Endothelial cell of umbilical vein (primary cell): ENCODE results near the gene SLC4A11. TPM values are rescaled to one million over a fixed set of nuclear protein-coding genes. Genes with fewer than 3 reads are reported as not detected.

Experiments
- BruUV-seq: library from RNA; stranded (reverse); fragments of 400-500 nt; replicated peaks from 2 replicates; lab custom pipeline; 2021; lab: Mats Ljungman, UMichigan
- CTCF ChIA-PET: fragments of 300-600, 350-600 bp; sonication (Branson Sonifier 250); formaldehyde crosslinking; loops from one replicate; lab custom pipeline; 2021; ENCODE audit warnings: antibody characterized with exemption, inconsistent platforms; lab: Charles Lee
- POLR2A ChIA-PET: fragments of 300-600, 350-600 bp; sonication (Branson Sonifier 250); formaldehyde crosslinking; loops from one replicate; lab custom pipeline; 2021; ENCODE audit warnings: antibody characterized with exemption, inconsistent platforms; lab: Charles Lee
- DNase-seq: peaks from one replicate; pipeline ENCODE4 v3.0.0-alpha.2; 2011; ENCODE audit warnings: low read depth, low spot score
- FAIRE-seq: peaks from 2 replicates; lab custom pipeline; 2011; peaks lifted over from hg19 to GRCh38; lab: Jason Lieb, UNC
- H2AFZ ChIP-seq: 2 replicates; pipeline ENCODE4 v1.6.0; 2012; ENCODE audit warnings: low read depth, low read length, control low read depth, inconsistent platforms
- H3K27ac ChIP-seq: 2 replicates; pipeline ENCODE4 v1.5.1; 2011; ENCODE audit warnings: low read depth, mild to moderate bottlenecking, control low read depth, low read length, moderate library complexity; ENCODE audit not compliant: insufficient read depth
- H3K27me3 ChIP-seq, 2 experiments: 2 replicates each; pipeline versions ENCODE4 v1.6.0 to v1.6.1; 2011; ENCODE audit warnings: low read length in 2 of 2, mixed read lengths in 1 of 2; ENCODE audit not compliant: control insufficient read depth in 2 of 2, insufficient read depth in 2 of 2
- H3K36me3 ChIP-seq, 2 experiments: 2 replicates in 1 of 2; 3 replicates in 1 of 2; pipeline ENCODE4 v1.5.1; 2011; ENCODE audit warnings: low read length in 2 of 2, mild to moderate bottlenecking in 1 of 2, moderate library complexity in 1 of 2; ENCODE audit not compliant: control insufficient read depth in 2 of 2, insufficient read depth in 2 of 2; ENCODE audit errors: extremely low read depth in 1 of 2
- H3K4me1 ChIP-seq: 3 replicates; pipeline ENCODE4 v1.5.1; 2011; ENCODE audit warnings: mild to moderate bottlenecking, low read length; ENCODE audit not compliant: control insufficient read depth, insufficient read depth; ENCODE audit errors: extremely low read depth
- H3K4me2 ChIP-seq: 2 replicates; pipeline ENCODE4 v1.6.1; 2011; ENCODE audit warnings: low read length, control low read depth, mixed read lengths; ENCODE audit not compliant: insufficient read depth
- H3K4me3 ChIP-seq, 3 experiments: fragments of 200-600 bp in 1 of 3; sonication (generic), shearing (Covaris generic) in 1 of 3; replicated peaks in 1 of 3; 2 replicates each; pipeline ENCODE4 v1.5.1; 2011 to 2016; ENCODE audit warnings: control low read depth in 3 of 3, low read length in 3 of 3, mild to moderate bottlenecking in 2 of 3, inconsistent platforms in 1 of 3, low read depth in 1 of 3, moderate library complexity in 1 of 3; ENCODE audit not compliant: insufficient read depth in 1 of 3
- H3K79me2 ChIP-seq: 2 replicates; pipeline ENCODE4 v1.6.0; 2012; ENCODE audit warnings: low read length, inconsistent platforms; ENCODE audit not compliant: control insufficient read depth, insufficient read depth
- H3K9ac ChIP-seq: replicated peaks from 2 replicates; pipeline ENCODE3; 2011; ENCODE audit warnings: low read length, control low read depth; ENCODE audit not compliant: insufficient read depth; ENCODE audit errors: extremely low read depth
- H3K9me1 ChIP-seq: replicated peaks from 3 replicates; pipeline ENCODE4 v1.6.0; 2011; ENCODE audit warnings: mild to moderate bottlenecking, low read length; ENCODE audit not compliant: control insufficient read depth, insufficient read depth; ENCODE audit errors: extremely low read depth
- H3K9me3 ChIP-seq: replicated peaks from 2 replicates; pipeline ENCODE4 v1.5.1; 2012; ENCODE audit warnings: low read length, inconsistent platforms; ENCODE audit not compliant: control insufficient read depth, insufficient read depth
- H4K20me1 ChIP-seq: replicated peaks from 2 replicates; pipeline ENCODE3; 2011; ENCODE audit warnings: mild to moderate bottlenecking, low read length; ENCODE audit not compliant: control insufficient read depth, insufficient read depth; ENCODE audit errors: extremely low read depth
- EZH2 ChIP-seq: IDR thresholded peaks from 2 replicates; pipeline ENCODE4 v1.6.1; 2012; ENCODE audit warnings: borderline replicate concordance, low read depth, mild to moderate bottlenecking, moderate library complexity, low read length, inconsistent platforms; ENCODE audit not compliant: severe bottlenecking
- FOS ChIP-seq: IDR thresholded peaks from 2 replicates; pipeline ENCODE4 v1.6.1; 2011; ENCODE audit warnings: mild to moderate bottlenecking, low read length, moderate library complexity, borderline replicate concordance; ENCODE audit not compliant: insufficient read depth
- GATA2 ChIP-seq: IDR thresholded peaks from 2 replicates; pipeline ENCODE4 v1.7.0; 2011; ENCODE audit warnings: low read depth, mild to moderate bottlenecking, moderate library complexity, mixed read lengths, low read length; ENCODE audit not compliant: insufficient read length, insufficient read depth
- JUN ChIP-seq: IDR thresholded peaks from 2 replicates; pipeline ENCODE4 v1.6.1; 2011; ENCODE audit warnings: borderline replicate concordance, low read depth; ENCODE audit not compliant: insufficient read length, insufficient read depth
- MYC ChIP-seq: IDR thresholded peaks from one replicate; pipeline ENCODE4 v1.6.1; 2011; ENCODE audit warnings: mild to moderate bottlenecking, low read depth, low read length
- POLR2A ChIP-seq: IDR thresholded peaks from 2 replicates; pipeline ENCODE4 v1.6.1; 2012; ENCODE audit warnings: low read depth, mild to moderate bottlenecking, control low read depth, low read length
- POLR2AphosphoS5 ChIP-seq: IDR thresholded peaks from 2 replicates; pipeline ENCODE4 v1.6.1; 2012; ENCODE audit warnings: low read depth, mild to moderate bottlenecking, control low read depth, low read length, moderate library complexity; ENCODE audit not compliant: insufficient read depth
- dilution Hi-C: fragments of 300-500 bp; cut with MboI; formaldehyde crosslinking; loops from one replicate; pipeline ENCODE4 v1.15.0; 2019; ENCODE audit warnings: low sequenced_read_pairs; ENCODE audit not compliant: extremely low pct_ligation_motif_present
- intact Hi-C: fragments of 100-400 bp; cut with micrococcal nuclease; formaldehyde crosslinking; loops from one replicate; pipeline ENCODE4 v1.10.0; 2022
- polyA plus RNA-seq, 4 experiments: library from polyadenylated mRNA; depleted of rRNA in 3 of 4; stranded (reverse) in 3 of 4; unstranded in 1 of 4; fragments of >200 nt; gene quantifications; 2 replicates each; pipeline versions ENCODE4 v1.2.1 to v1.2.3, GENCODE V29; 2011 to 2012; ENCODE audit warnings: missing spikeins in 1 of 4
- total RNA-seq: library from RNA; stranded (reverse); gene quantifications from 2 replicates; pipeline ENCODE4 v1.2.3, GENCODE V29; 2021
- TF ChIP-seq, protein P1 (sequence below): IDR thresholded peaks from 2 replicates; pipeline ENCODE4 v1.6.1; 2011; ENCODE audit not compliant: insufficient read depth, insufficient read length
- TF ChIP-seq, protein P2 (sequence below), 2 donors: IDR thresholded peaks; 1 replicate in 1 of 2; 2 replicates in 1 of 2; pipeline ENCODE4 v1.5.1; 2011; ENCODE audit warnings: low read length in 2 of 2, mild to moderate bottlenecking in 2 of 2, moderate library complexity in 2 of 2, control low read depth in 1 of 2, inconsistent platforms in 1 of 2, low read depth in 1 of 2; ENCODE audit not compliant: insufficient read depth in 1 of 2; ENCODE audit errors: extremely low read depth in 1 of 2

The SLC4A11 gene
- total and polyA plus RNA-seq, 2 donors (not counting 3 experiments of a cell fraction or from before 2014, with no cell fraction given): 5.7 to 10.2 TPM

DNA sequence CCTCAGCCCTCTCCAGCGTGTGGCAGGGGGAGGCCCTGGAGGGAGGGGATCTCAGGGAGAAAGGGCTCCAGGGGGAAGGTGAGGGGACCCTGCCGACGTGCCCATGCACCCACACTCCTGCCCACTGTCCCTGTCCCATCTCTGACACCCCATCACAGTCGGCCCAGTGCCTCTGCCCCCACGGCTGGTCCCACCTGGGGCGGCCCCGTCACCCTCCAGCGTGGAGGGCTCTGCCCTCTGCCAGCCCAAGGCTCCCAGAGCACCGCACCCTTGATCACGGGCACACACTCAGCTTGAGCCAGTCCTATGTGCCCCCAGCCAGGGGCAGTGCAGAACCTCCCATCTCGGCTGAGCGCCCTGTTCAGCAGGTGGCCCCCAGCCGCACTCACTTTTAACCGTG is 9.2 kb downstream of the SLC4A11 start:
- no peaks in the 10 kb centered on the region for H3K36me3 ChIP-seq
- H3K79me2 ChIP-seq: no peaks in the 10 kb centered on the region
- CTCF ChIA-PET: no interaction called here
- no peak overlapping the region for H3K4me3 ChIP-seq
- POLR2A ChIA-PET: no interaction called here
- H3K4me2 ChIP-seq: no peak overlapping the region
- dilution Hi-C loops: no loop called here
- intact Hi-C loops: no loop called here
- BruUV-seq: no TSS peak
- no peak overlapping the region for H3K27ac ChIP-seq
- no peak overlapping the region for H2AFZ ChIP-seq
- H3K9me1 ChIP-seq: no peaks in the 10 kb centered on the region
- TF ChIP-seq, protein P1, sequence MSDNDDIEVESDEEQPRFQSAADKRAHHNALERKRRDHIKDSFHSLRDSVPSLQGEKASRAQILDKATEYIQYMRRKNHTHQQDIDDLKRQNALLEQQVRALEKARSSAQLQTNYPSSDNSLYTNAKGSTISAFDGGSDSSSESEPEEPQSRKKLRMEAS: no peak
- TF ChIP-seq JUN: no peak
- H3K9me3 ChIP-seq: no peaks in the 10 kb centered on the region
- H3K4me1 ChIP-seq: no peaks in the 10 kb centered on the region
- FAIRE-seq (no peak), DNase-seq (no peak)
- no peaks in the 10 kb centered on the region for H4K20me1 ChIP-seq
- H3K27me3 ChIP-seq: no peaks in the 10 kb centered on the region
- H3K9ac ChIP-seq: no peak overlapping the region

DNA sequence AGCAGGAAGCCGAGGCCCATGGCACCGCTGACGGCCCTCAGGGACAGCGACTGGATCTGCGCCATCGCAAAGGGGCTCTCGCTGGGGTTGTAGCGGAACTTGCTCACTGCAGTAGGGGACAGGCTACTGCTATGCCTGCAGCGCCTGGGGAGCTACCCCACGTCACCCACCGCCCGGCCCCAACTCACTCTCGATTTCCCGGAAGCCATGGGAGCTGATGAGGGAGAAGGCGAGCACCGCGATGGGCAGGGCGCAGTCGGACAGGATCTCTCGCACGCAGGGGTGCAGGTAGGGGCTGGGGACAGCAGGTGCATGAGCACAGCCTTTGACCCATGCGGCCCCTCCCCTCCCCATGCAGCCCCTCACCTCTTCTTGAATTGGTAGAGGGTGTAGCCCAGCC is 9.8 kb downstream of the SLC4A11 start:
- FAIRE-seq (no peak), DNase-seq (no peak)
- POLR2A ChIA-PET: no interaction called here
- no peaks in the 10 kb centered on the region for H3K9me1 ChIP-seq
- TF ChIP-seq, protein P1: no peak
- TF ChIP-seq, protein P2, sequence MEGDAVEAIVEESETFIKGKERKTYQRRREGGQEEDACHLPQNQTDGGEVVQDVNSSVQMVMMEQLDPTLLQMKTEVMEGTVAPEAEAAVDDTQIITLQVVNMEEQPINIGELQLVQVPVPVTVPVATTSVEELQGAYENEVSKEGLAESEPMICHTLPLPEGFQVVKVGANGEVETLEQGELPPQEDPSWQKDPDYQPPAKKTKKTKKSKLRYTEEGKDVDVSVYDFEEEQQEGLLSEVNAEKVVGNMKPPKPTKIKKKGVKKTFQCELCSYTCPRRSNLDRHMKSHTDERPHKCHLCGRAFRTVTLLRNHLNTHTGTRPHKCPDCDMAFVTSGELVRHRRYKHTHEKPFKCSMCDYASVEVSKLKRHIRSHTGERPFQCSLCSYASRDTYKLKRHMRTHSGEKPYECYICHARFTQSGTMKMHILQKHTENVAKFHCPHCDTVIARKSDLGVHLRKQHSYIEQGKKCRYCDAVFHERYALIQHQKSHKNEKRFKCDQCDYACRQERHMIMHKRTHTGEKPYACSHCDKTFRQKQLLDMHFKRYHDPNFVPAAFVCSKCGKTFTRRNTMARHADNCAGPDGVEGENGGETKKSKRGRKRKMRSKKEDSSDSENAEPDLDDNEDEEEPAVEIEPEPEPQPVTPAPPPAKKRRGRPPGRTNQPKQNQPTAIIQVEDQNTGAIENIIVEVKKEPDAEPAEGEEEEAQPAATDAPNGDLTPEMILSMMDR (IDR thresholded peaks at IDR 0.05; ENCODE audit: extremely low read depth in 1 of 2, insufficient read depth in 1 of 2, low read depth in 1 of 2, low read length in 2 of 2): no peak
- TF ChIP-seq GATA2 (no peak), MYC (no peak), POLR2AphosphoS5 (no peak), POLR2A (no peak), JUN (no peak), EZH2 (no peak), FOS (no peak)
- no peak overlapping the region for H2AFZ ChIP-seq
- no TSS peak for BruUV-seq
- no peak overlapping the region for H3K4me2 ChIP-seq
- no peaks in the 10 kb centered on the region for H3K4me1 ChIP-seq
- intact Hi-C loops: no loop called here
- dilution Hi-C loops: no loop called here
- H3K36me3 ChIP-seq: no peaks in the 10 kb centered on the region
- H3K27me3 ChIP-seq: no peaks in the 10 kb centered on the region
- H3K79me2 ChIP-seq: no peaks in the 10 kb centered on the region
- CTCF ChIA-PET: no interaction called here
- no peak overlapping the region for H3K9ac ChIP-seq
- no peak overlapping the region for H3K27ac ChIP-seq
- no peaks in the 10 kb centered on the region for H4K20me1 ChIP-seq
- no peak overlapping the region for H3K4me3 ChIP-seq
- H3K9me3 ChIP-seq: no peaks in the 10 kb centered on the region
